GM23338 (cell line): ENCODE data around the gene CHIA. TPM values are rescaled to one million over a fixed set of nuclear protein-coding genes. Genes with fewer than 3 reads are reported as not detected.

Experiments
- ATAC-seq: fragments of 200-7000 bp; cut with Tn5 transposase; 3 replicates; pipeline ENCODE4 v1.9.1; 2020
- DNase-seq: peaks from one replicate; pipeline ENCODE4 v3.0.0-alpha.2; 2015; ENCODE audit warnings: low spot score
- H2AFZ ChIP-seq: fragments of 200-600 bp; sonication (generic); 2 replicates; pipeline ENCODE4 v1.8.0; 2016; ENCODE audit warnings: antibody characterized with exemption, mild to moderate bottlenecking, moderate library complexity
- H3F3A ChIP-seq: fragments of 200-600 bp; sonication (generic); replicated peaks from 2 replicates; pipeline ENCODE4 v1.8.0; 2017; ENCODE audit warnings: antibody characterized with exemption, mixed run types, low read depth
- H3K27ac ChIP-seq: fragments of 200-600 bp; sonication (generic); 2 replicates; pipeline ENCODE4 v1.6.1; 2016; ENCODE audit warnings: low read depth
- H3K27me3 ChIP-seq: fragments of 200-600 bp; sonication (generic); 2 replicates; pipeline ENCODE4 v1.8.0; 2016; ENCODE audit warnings: mild to moderate bottlenecking, mixed run types, moderate library complexity; ENCODE audit not compliant: insufficient read depth
- H3K36me3 ChIP-seq: fragments of 200-600 bp; sonication (generic); 2 replicates; pipeline ENCODE4 v1.8.0; 2016; ENCODE audit warnings: mild to moderate bottlenecking; ENCODE audit not compliant: insufficient read depth
- H3K4me1 ChIP-seq: fragments of 200-600 bp; sonication (generic); 2 replicates; pipeline ENCODE4 v1.8.0; 2016; ENCODE audit warnings: mild to moderate bottlenecking, moderate library complexity; ENCODE audit not compliant: insufficient read depth
- H3K4me2 ChIP-seq: fragments of 200-600 bp; sonication (generic); 2 replicates; pipeline ENCODE4 v1.7.1; 2017; ENCODE audit warnings: mixed run types
- H3K4me3 ChIP-seq: fragments of 200-600 bp; sonication (generic); 2 replicates; pipeline ENCODE4 v1.6.1; 2016; ENCODE audit warnings: mixed run types
- H3K79me2 ChIP-seq: fragments of 200-600 bp; sonication (generic); replicated peaks from 2 replicates; pipeline ENCODE4 v1.8.0; 2017; ENCODE audit warnings: mild to moderate bottlenecking; ENCODE audit not compliant: insufficient read depth
- H3K9me2 ChIP-seq: fragments of 200-600 bp; sonication (generic); 2 replicates; pipeline ENCODE4 v1.8.0; 2017; ENCODE audit not compliant: insufficient read depth
- H4K20me1 ChIP-seq: fragments of 200-600 bp; sonication (generic); replicated peaks from 2 replicates; pipeline ENCODE4 v1.8.0; 2017; ENCODE audit warnings: mild to moderate bottlenecking; ENCODE audit not compliant: insufficient read depth
- H3K27ac Mint-ChIP-seq: 2 replicates; pipeline ENCODE4 v1.8.0; 2020; ENCODE audit warnings: inconsistent platforms, mild to moderate bottlenecking, moderate library complexity, mixed read lengths
- H3K27me3 Mint-ChIP-seq: 3 replicates; pipeline ENCODE4 v1.8.0; 2022; ENCODE audit warnings: low read depth, mild to moderate bottlenecking, moderate library complexity, mixed read lengths, inconsistent platforms; ENCODE audit not compliant: insufficient read depth, poor library complexity
- H3K36me3 Mint-ChIP-seq: 3 replicates; pipeline ENCODE4 v1.8.0; 2021; ENCODE audit warnings: low read depth, mild to moderate bottlenecking, inconsistent platforms, moderate library complexity, mixed read lengths
- H3K4me1 Mint-ChIP-seq: 3 replicates; pipeline ENCODE4 v1.8.0; 2020; ENCODE audit warnings: mild to moderate bottlenecking, inconsistent platforms, mixed read lengths
- H3K4me3 Mint-ChIP-seq: 3 replicates; pipeline ENCODE4 v1.8.0; 2021; ENCODE audit warnings: moderate library complexity, mild to moderate bottlenecking, inconsistent platforms, mixed read lengths
- H3K9me3 Mint-ChIP-seq: 3 replicates; pipeline ENCODE4 v1.8.0; 2020; ENCODE audit warnings: moderate library complexity, mild to moderate bottlenecking, inconsistent platforms, mixed read lengths
- EZH2phosphoT487 ChIP-seq: fragments of 200-600 bp; sonication (generic); IDR thresholded peaks from one replicate; pipeline ENCODE4 v1.8.1; 2018; ENCODE audit warnings: antibody characterized with exemption; ENCODE audit not compliant: unreplicated experiment
- NANOG ChIP-seq: IDR thresholded peaks from 2 replicates; pipeline ENCODE4 v1.6.1; 2016; ENCODE audit warnings: antibody characterized with exemption, borderline replicate concordance
- REST ChIP-seq: IDR thresholded peaks from one replicate; pipeline ENCODE4 v1.6.1; 2018; ENCODE audit warnings: antibody characterized with exemption; ENCODE audit not compliant: unreplicated experiment
- STAT1 ChIP-seq: IDR thresholded peaks from one replicate; pipeline ENCODE4 v1.6.1; 2016; ENCODE audit warnings: antibody characterized with exemption; ENCODE audit not compliant: unreplicated experiment
- ZNF114 ChIP-seq: fragments of 250-450 bp; sonication (Bioruptor Pico); IDR thresholded peaks from 2 replicates; pipeline ENCODE4 v1.5.0; 2020; ENCODE audit warnings: mild to moderate bottlenecking, moderate library complexity
- ZNF462 ChIP-seq: fragments of 250-450 bp; sonication (Bioruptor Pico); IDR thresholded peaks from 2 replicates; pipeline ENCODE4 v1.5.0; 2020; ENCODE audit warnings: mild to moderate bottlenecking, moderate library complexity
- polyA plus RNA-seq: library from polyadenylated mRNA; unstranded; fragments of >200 nt; fragmentation: Nextera tagmentation; extraction: Ambion mirVana; gene quantifications from 2 replicates; pipeline ENCODE4 v1.2.1, GENCODE V29; 2016
- total RNA-seq: library from RNA; depleted of rRNA; stranded (reverse); fragments of >200 nt; shearing (Covaris generic); gene quantifications from 2 replicates; pipeline ENCODE4 v1.2.3, GENCODE V29; 2014

CHIA gene
- total and polyA plus RNA-seq, 2 experiments from 2014 or later, result not detected

GRCh38 chr1:111366256-111366655, 75.6 kb downstream of the CHIA start (continued):
- TF ChIP-seq ZNF462 (CRISPR knock-in tag) (no peak), STAT1 (no peak), ZNF114 (CRISPR knock-in tag) (no peak)

GRCh38 chr1:111369177-111369576, 78.5 kb downstream of the CHIA start:
- H3K36me3 ChIP-seq, result no peaks in the 10 kb centered on the region

More at GRCh38 chr1:111369177-111369576, 78.5 kb downstream of the CHIA start:
- Mint-ChIP-seq H3K27ac (no peak overlapping the region), H3K36me3 (no peaks in the 10 kb centered on the region), H3K4me1 (peaks cover 20% of the 10 kb centered on the region), H3K9me3 (no peaks in the 10 kb centered on the region), H3K4me3 (no peak overlapping the region), H3K27me3 (peaks cover 3% of the 10 kb centered on the region)
- TF ChIP-seq ZNF114 (CRISPR knock-in tag), result no peak
- no peak for TF ChIP-seq EZH2phosphoT487
- TF ChIP-seq NANOG, result no peak
- TF ChIP-seq REST, result no peak
- ATAC-seq, result no peak
- Histone ChIP-seq H3F3A (no peaks in the 10 kb centered on the region), H3K4me3 (no peak overlapping the region), H3K4me1 (peaks cover 8% of the 10 kb centered on the region), H3K27ac (no peak overlapping the region), H3K27me3 (no peaks in the 10 kb centered on the region), H3K79me2 (no peaks in the 10 kb centered on the region), H3K4me2 (no peak overlapping the region), H4K20me1 (no peaks in the 10 kb centered on the region), H2AFZ (peak overlapping the region; percentile 25; the same call in 1 of the 2 replicates), H3K9me2 (peaks cover 7% of the 10 kb centered on the region; the same call in 1 of the 2 replicates)
- DNase-seq, result no peak
